ENCODE results near the gene FRYL. TPM values are rescaled to one million over a fixed set of nuclear protein-coding genes. Genes with fewer than 3 reads are reported as not detected.

The FRYL gene
- total RNA-seq, 1 donor from 2014 or later, result 190 TPM

- Mint-ChIP-seq H3K4me3 (ENCODE audit: unreplicated experiment) (no peak overlapping the region), H3K4me1 (ENCODE audit: low read depth, unreplicated experiment) (peaks cover 3% of the 10 kb centered on the region), H3K9me3 (ENCODE audit: unreplicated experiment) (no peaks in the 10 kb centered on the region), H3K27ac (ENCODE audit: unreplicated experiment) (no peak overlapping the region), H3K27me3 (ENCODE audit: unreplicated experiment) (peaks cover 4% of the 10 kb centered on the region), H3K36me3 (ENCODE audit: unreplicated experiment) (peaks cover 7% of the 10 kb centered on the region)
- no peak for TF ChIP-seq CTCF (IDR thresholded peaks at IDR 0.05; ENCODE audit: partially characterized antibody, unreplicated experiment)
- no peak for DNase-seq
These were observed 241.7 kb downstream of the FRYL start for GRCh38 chr4:48538358-48538757.

- H3K4me1 Mint-ChIP-seq (ENCODE audit: low read depth, unreplicated experiment), result no peaks in the 10 kb centered on the region
- no peak overlapping the region for H3K4me3 Mint-ChIP-seq (ENCODE audit: unreplicated experiment)
- H3K27ac Mint-ChIP-seq (ENCODE audit: unreplicated experiment), result no peak overlapping the region
- H3K27me3 Mint-ChIP-seq (ENCODE audit: unreplicated experiment), result peaks cover 2% of the 10 kb centered on the region
- peaks cover 5% of the 10 kb centered on the region for H3K9me3 Mint-ChIP-seq (ENCODE audit: unreplicated experiment)
- H3K36me3 Mint-ChIP-seq (ENCODE audit: unreplicated experiment), result no peaks in the 10 kb centered on the region
- DNase-seq, result no peak
- TF ChIP-seq CTCF (IDR thresholded peaks at IDR 0.05; ENCODE audit: partially characterized antibody, unreplicated experiment), result no peak
These were observed 253.7 kb downstream of the FRYL start for GRCh38 chr4:48526406-48526805.

GRCh38 chr4:48518143-48518542 lies 261.9 kb downstream of the FRYL start:
- Mint-ChIP-seq H3K36me3 (ENCODE audit: unreplicated experiment) (peaks cover 8% of the 10 kb centered on the region), H3K4me1 (ENCODE audit: low read depth, unreplicated experiment) (no peaks in the 10 kb centered on the region), H3K9me3 (ENCODE audit: unreplicated experiment) (no peaks in the 10 kb centered on the region), H3K4me3 (ENCODE audit: unreplicated experiment) (no peak overlapping the region), H3K27me3 (ENCODE audit: unreplicated experiment) (no peaks in the 10 kb centered on the region), H3K27ac (ENCODE audit: unreplicated experiment) (no peak overlapping the region)
- TF ChIP-seq CTCF (IDR thresholded peaks at IDR 0.05; ENCODE audit: partially characterized antibody, unreplicated experiment), result no peak
- DNase-seq, result no peak

GRCh38 chr4:48509543-48509942 lies 270.5 kb downstream of the FRYL start:
- H3K9me3 Mint-ChIP-seq (ENCODE audit: unreplicated experiment), result peaks cover 2% of the 10 kb centered on the region
- H3K36me3 Mint-ChIP-seq (ENCODE audit: unreplicated experiment), result peaks cover 6% of the 10 kb centered on the region
- no peaks in the 10 kb centered on the region for H3K4me1 Mint-ChIP-seq (ENCODE audit: low read depth, unreplicated experiment)
- peaks cover 3% of the 10 kb centered on the region for H3K27me3 Mint-ChIP-seq (ENCODE audit: unreplicated experiment)
- no peak for DNase-seq
- no peak overlapping the region for H3K27ac Mint-ChIP-seq (ENCODE audit: unreplicated experiment)
- TF ChIP-seq CTCF (IDR thresholded peaks at IDR 0.05; ENCODE audit: partially characterized antibody, unreplicated experiment), result no peak
- no peak overlapping the region for H3K4me3 Mint-ChIP-seq (ENCODE audit: unreplicated experiment)

GRCh38 chr4:48506716-48507115 lies 273.4 kb downstream of the FRYL start:
- Mint-ChIP-seq H3K9me3 (ENCODE audit: unreplicated experiment) (peaks cover 2% of the 10 kb centered on the region), H3K36me3 (ENCODE audit: unreplicated experiment) (no peaks in the 10 kb centered on the region), H3K27ac (ENCODE audit: unreplicated experiment) (no peak overlapping the region), H3K4me3 (ENCODE audit: unreplicated experiment) (no peak overlapping the region), H3K4me1 (ENCODE audit: low read depth, unreplicated experiment) (no peaks in the 10 kb centered on the region), H3K27me3 (ENCODE audit: unreplicated experiment) (peaks cover 3% of the 10 kb centered on the region)
- no peak for TF ChIP-seq CTCF (IDR thresholded peaks at IDR 0.05; ENCODE audit: partially characterized antibody, unreplicated experiment)
- no peak for DNase-seq

All from glutamatergic neuron (in vitro differentiated cells).